GM08714 (cell line): ENCODE results near the gene AKAP11.

Experiments
- H3K4me3 ChIP-seq: fragments of 200-500 bp; sonication (Bioruptor generic); 2 replicates; pipeline ENCODE4 v1.5.1; 2014; ENCODE audit warnings: mild to moderate bottlenecking, low read length, inconsistent platforms
- ZNF274 ChIP-seq: IDR thresholded peaks from 2 replicates; pipeline ENCODE4 v1.6.1; 2012; ENCODE audit warnings: mild to moderate bottlenecking, low read depth, low read length

Gene AKAP11

GRCh38 chr13:42260903-42261654 lies 10.9 kb upstream of the AKAP11 start:
- TF ChIP-seq ZNF274, result no peak
- no peak overlapping the region for H3K4me3 ChIP-seq

- TF ChIP-seq ZNF274, result no peak
- H3K4me3 ChIP-seq, result no peak overlapping the region
These were observed 5.5 kb upstream of the AKAP11 start for GRCh38 chr13:42266473-42266872.

GRCh38 chr13:42270160-42270856 lies 1.6 kb upstream of the AKAP11 start:
- no peak overlapping the region for H3K4me3 ChIP-seq
- no peak for TF ChIP-seq ZNF274

GRCh38 chr13:42270857-42271215 lies 1.1 kb upstream of the AKAP11 start:
- H3K4me3 ChIP-seq, result peak overlapping the region; percentile 61; the same call in 1 of the 2 replicates
- TF ChIP-seq ZNF274, result no peak

GRCh38 chr13:42271337-42272114 lies 426 bp upstream of the AKAP11 start:
- TF ChIP-seq ZNF274, result no peak
- H3K4me3 ChIP-seq, result peak overlapping the region; percentile 61; the same call in 1 of the 2 replicates

- no peak for TF ChIP-seq ZNF274
- peak overlapping the region; percentile 89 for H3K4me3 ChIP-seq
These were observed 838 bp downstream of the AKAP11 start for GRCh38 chr13:42272804-42273175.

GRCh38 chr13:42274386-42275097 lies 2.6 kb downstream of the AKAP11 start:
- peak overlapping the region; percentile 89 for H3K4me3 ChIP-seq

GRCh38 chr13:42275098-42275471 lies 3.1 kb downstream of the AKAP11 start:
- peak overlapping the region; percentile 89 for H3K4me3 ChIP-seq
- TF ChIP-seq ZNF274, result no peak

More at GRCh38 chr13:42274386-42275097, 2.6 kb downstream of the AKAP11 start:
- TF ChIP-seq ZNF274, result no peak

GRCh38 chr13:42275506-42275905 lies 3.6 kb downstream of the AKAP11 start:
- no peak for TF ChIP-seq ZNF274
- H3K4me3 ChIP-seq, result peak overlapping the region; percentile 89; the same call in 1 of the 2 replicates

- TF ChIP-seq ZNF274, result no peak
- H3K4me3 ChIP-seq, result no peak overlapping the region
These were observed 4.7 kb downstream of the AKAP11 start for GRCh38 chr13:42276683-42277082.

GRCh38 chr13:42277618-42278276 lies 5.8 kb downstream of the AKAP11 start:
- H3K4me3 ChIP-seq, result no peak overlapping the region
- no peak for TF ChIP-seq ZNF274

GRCh38 chr13:42279080-42279479 lies 7.1 kb downstream of the AKAP11 start:
- TF ChIP-seq ZNF274, result no peak
- H3K4me3 ChIP-seq, result no peak overlapping the region

GRCh38 chr13:42279986-42280385 lies 8.0 kb downstream of the AKAP11 start:
- no peak for TF ChIP-seq ZNF274
- H3K4me3 ChIP-seq, result no peak overlapping the region

- no peak overlapping the region for H3K4me3 ChIP-seq
- TF ChIP-seq ZNF274, result no peak
These were observed 8.6 kb downstream of the AKAP11 start for GRCh38 chr13:42280537-42280936.

- H3K4me3 ChIP-seq, result no peak overlapping the region
- TF ChIP-seq ZNF274, result no peak
These were observed 11.6 kb downstream of the AKAP11 start for GRCh38 chr13:42283574-42283973.
